Measurements from ENCODE around the gene LRRC73. TPM values are rescaled to one million over a fixed set of nuclear protein-coding genes. Genes with fewer than 3 reads are reported as not detected.
"Not testable (repeated sequence)": the region's sequence is repeated elsewhere in the genome, so short reads cannot be mapped to it uniquely, and the experiment has no call there.

Gene LRRC73
- under 1 TPM; 0.22 to 0.84 (median 0.46) TPM for total RNA-seq
- not detected for polyA plus RNA-seq
- not detected for total RNA-seq

GRCh38 chr6:43509984-43510826 is at the start of gene LRRC73:
LRRC73 (minus strand) TSS chr6:43510346; CDS start chr6:43509785, 561 bp downstream.
- peak within 1 kb of the TSS; percentile 37 for H3K4me3 ChIP-seq (ENCODE audit: low read length)
- peaks cover 10 to 14% of the 10 kb centered on the region in 2 donors for H3K4me1 ChIP-seq (ENCODE audit: control insufficient read depth in 2 of 2, insufficient read depth in 2 of 2, low read length in 2 of 2)
- Mint-ChIP-seq H3K9me3 (peaks cover 0 to 1% (median 0%) of the 10 kb centered on the region in 11 donors), H3K4me1 (peaks cover 21 to 52% (median 35%) of the 10 kb centered on the region in 7 donors), H3K4me3 (peak within 1 kb of the TSS; percentile 76 to 94 (median 84)), H3K27me3 (peaks cover 15 to 22% (median 19%) of the 10 kb centered on the region in 5 donors), H3K36me3 (peaks cover 0 to 31% (median 22%) of the 10 kb centered on the region in 5 donors), H3K27ac (peak within 1 kb of the TSS in 7 of 9 donors; percentile 1 to 76 (median 70))
- ATAC-seq: peak; percentile 82
- peaks cover 3 to 44% (median 19%) of the 10 kb centered on the region in 3 experiments for H3K36me3 ChIP-seq (ENCODE audit: control insufficient read depth in 2 of 3, insufficient read depth in 3 of 3, low read length in 3 of 3)
- peak; percentile 54 to 90 (median 68) for DNase-seq
- peak within 1 kb of the TSS; percentile 41 for H3K27ac ChIP-seq (ENCODE audit: low read depth, low read length)
- intact Hi-C loops (cut with micrococcal nuclease): loop anchor here (5.0 to 10.0 kb wide), 2 partner anchors 143 to 455 kb away; partner anchors contain the start of genes ZNF318 (in 2 of the 2), CUL7 (in 1 of the 2), KLC4 (in 1 of the 2) and MRPL2 (in 1 of the 2)
- ChIA-PET POLR2A (interaction anchor here (0.9 to 1.3 kb wide), 4 partner anchors 16 to 581 kb away, joined by 3 read pairs; partner anchors contain the start of genes CNPY3, TJAP1 and ZNF318), CTCF (no interaction called here)
- H3K27me3 ChIP-seq (ENCODE audit: control insufficient read depth in 2 of 2, insufficient read depth in 2 of 2, low read length in 2 of 2): peaks cover 0 to 9% of the 10 kb centered on the region in 2 donors
- H3K9me3 ChIP-seq (ENCODE audit: control insufficient read depth in 2 of 3, low read length in 3 of 3): no peaks in the 10 kb centered on the region

GRCh38 chr6:43559328-43559727 is 49.2 kb upstream of the LRRC73 start:
- Mint-ChIP-seq H3K27ac (no peak overlapping the region), H3K4me1 (peaks cover 0 to 1% (median 0%) of the 10 kb centered on the region in 7 donors), H3K4me3 (no peak overlapping the region), H3K36me3 (peaks cover 8 to 57% (median 25%) of the 10 kb centered on the region in 5 donors), H3K9me3 (no peaks in the 10 kb centered on the region), H3K27me3 (no peaks in the 10 kb centered on the region)
- no peak overlapping the region for H3K4me3 ChIP-seq (ENCODE audit: low read length)
- no peaks in the 10 kb centered on the region for H3K9me3 ChIP-seq (ENCODE audit: control insufficient read depth in 2 of 3, low read length in 3 of 3)
- no peaks in the 10 kb centered on the region for H3K27me3 ChIP-seq (ENCODE audit: control insufficient read depth in 2 of 2, insufficient read depth in 2 of 2, low read length in 2 of 2)
- no peaks in the 10 kb centered on the region for H3K4me1 ChIP-seq (ENCODE audit: control insufficient read depth in 2 of 2, insufficient read depth in 2 of 2, low read length in 2 of 2)
- H3K27ac ChIP-seq (ENCODE audit: low read depth, low read length): no peak overlapping the region
- no peak for DNase-seq
- ChIA-PET POLR2A (interaction anchor here (0.6 kb wide), 1 partner anchor 39 kb away, joined by 3 read pairs; no protein-coding TSS in a partner anchor), CTCF (no interaction called here)
- H3K36me3 ChIP-seq (ENCODE audit: control insufficient read depth in 2 of 3, insufficient read depth in 3 of 3, low read length in 3 of 3): peaks cover 22 to 91% (median 50%) of the 10 kb centered on the region in 3 experiments
- intact Hi-C loops (cut with micrococcal nuclease): no loop called here
- no peak for ATAC-seq

GRCh38 chr6:43557620-43558019 is 47.5 kb upstream of the LRRC73 start:
- ATAC-seq; POLR2A ChIA-PET; DNase-seq; H3K27ac ChIP-seq (ENCODE audit: low read depth, low read length); H3K27me3 ChIP-seq (ENCODE audit: control insufficient read depth in 2 of 2, insufficient read depth in 2 of 2, low read length in 2 of 2); H3K4me1 ChIP-seq (ENCODE audit: control insufficient read depth in 2 of 2, insufficient read depth in 2 of 2, low read length in 2 of 2); H3K9me3 ChIP-seq (ENCODE audit: control insufficient read depth in 2 of 3, low read length in 3 of 3); H3K27me3 Mint-ChIP-seq; H3K4me3 Mint-ChIP-seq; intact Hi-C loops (cut with micrococcal nuclease); H3K4me1 Mint-ChIP-seq; H3K9me3 Mint-ChIP-seq; H3K4me3 ChIP-seq (ENCODE audit: low read length): not testable (repeated sequence)
- Mint-ChIP-seq H3K36me3 (peaks cover 8 to 62% (median 34%) of the 10 kb centered on the region in 5 donors), H3K27ac (peak overlapping the region in 1 of 9 donors; percentile 51)
- CTCF ChIA-PET: interaction anchor here (0.7 kb wide), 1 partner anchor 11 kb away, joined by 4 read pairs; no protein-coding TSS in a partner anchor
- peaks cover 24 to 88% (median 43%) of the 10 kb centered on the region in 3 experiments for H3K36me3 ChIP-seq (ENCODE audit: control insufficient read depth in 2 of 3, insufficient read depth in 3 of 3, low read length in 3 of 3)

GRCh38 chr6:43547222-43547621 is 37.1 kb upstream of the LRRC73 start:
- Mint-ChIP-seq H3K4me3 (no peak overlapping the region), H3K9me3 (no peaks in the 10 kb centered on the region), H3K27ac (peak overlapping the region in 2 of 9 donors; percentile 36 to 42), H3K36me3 (peaks cover 16 to 61% (median 29%) of the 10 kb centered on the region in 5 donors), H3K4me1 (no peaks in the 10 kb centered on the region), H3K27me3 (no peaks in the 10 kb centered on the region)
- Histone ChIP-seq H3K4me1 (ENCODE audit: control insufficient read depth in 2 of 2, insufficient read depth in 2 of 2, low read length in 2 of 2) (no peaks in the 10 kb centered on the region), H3K9me3 (ENCODE audit: control insufficient read depth in 2 of 3, low read length in 3 of 3) (no peaks in the 10 kb centered on the region), H3K27me3 (ENCODE audit: control insufficient read depth in 2 of 2, insufficient read depth in 2 of 2, low read length in 2 of 2) (no peaks in the 10 kb centered on the region), H3K4me3 (ENCODE audit: low read length) (no peak overlapping the region), H3K36me3 (ENCODE audit: control insufficient read depth in 2 of 3, insufficient read depth in 3 of 3, low read length in 3 of 3) (peaks cover 11 to 92% (median 21%) of the 10 kb centered on the region in 3 experiments), H3K27ac (ENCODE audit: low read depth, low read length) (no peak overlapping the region)
- no peak for ATAC-seq
- ChIA-PET CTCF (interaction anchor here (0.7 kb wide), 1 partner anchor 16 kb away, joined by 3 read pairs; no protein-coding TSS in a partner anchor), POLR2A (no interaction called here)
- intact Hi-C loops (cut with micrococcal nuclease): no loop called here
- DNase-seq: no peak

- Mint-ChIP-seq H3K36me3 (peaks cover 9 to 58% (median 24%) of the 10 kb centered on the region in 5 donors), H3K4me3 (no peak overlapping the region), H3K4me1 (no peaks in the 10 kb centered on the region), H3K9me3 (no peaks in the 10 kb centered on the region), H3K27ac (no peak overlapping the region), H3K27me3 (no peaks in the 10 kb centered on the region)
- ChIA-PET POLR2A (no interaction called here), CTCF (interaction anchor here (0.6 kb wide), 1 partner anchor 194 kb away, joined by 3 read pairs; no protein-coding TSS in a partner anchor)
- H3K36me3 ChIP-seq (ENCODE audit: control insufficient read depth in 2 of 3, insufficient read depth in 3 of 3, low read length in 3 of 3): peaks cover 4 to 84% (median 18%) of the 10 kb centered on the region in 3 experiments
- DNase-seq (no peak), ATAC-seq (no peak)
- no peak overlapping the region for H3K27ac ChIP-seq (ENCODE audit: low read depth, low read length)
- no peaks in the 10 kb centered on the region for H3K9me3 ChIP-seq (ENCODE audit: control insufficient read depth in 2 of 3, low read length in 3 of 3)
- no peaks in the 10 kb centered on the region for H3K4me1 ChIP-seq (ENCODE audit: control insufficient read depth in 2 of 2, insufficient read depth in 2 of 2, low read length in 2 of 2)
- intact Hi-C loops (cut with micrococcal nuclease): no loop called here
- H3K4me3 ChIP-seq (ENCODE audit: low read length): no peak overlapping the region
- no peaks in the 10 kb centered on the region for H3K27me3 ChIP-seq (ENCODE audit: control insufficient read depth in 2 of 2, insufficient read depth in 2 of 2, low read length in 2 of 2)
Measured at GRCh38 chr6:43544461-43544860, 34.3 kb upstream of the LRRC73 start.

DNA sequence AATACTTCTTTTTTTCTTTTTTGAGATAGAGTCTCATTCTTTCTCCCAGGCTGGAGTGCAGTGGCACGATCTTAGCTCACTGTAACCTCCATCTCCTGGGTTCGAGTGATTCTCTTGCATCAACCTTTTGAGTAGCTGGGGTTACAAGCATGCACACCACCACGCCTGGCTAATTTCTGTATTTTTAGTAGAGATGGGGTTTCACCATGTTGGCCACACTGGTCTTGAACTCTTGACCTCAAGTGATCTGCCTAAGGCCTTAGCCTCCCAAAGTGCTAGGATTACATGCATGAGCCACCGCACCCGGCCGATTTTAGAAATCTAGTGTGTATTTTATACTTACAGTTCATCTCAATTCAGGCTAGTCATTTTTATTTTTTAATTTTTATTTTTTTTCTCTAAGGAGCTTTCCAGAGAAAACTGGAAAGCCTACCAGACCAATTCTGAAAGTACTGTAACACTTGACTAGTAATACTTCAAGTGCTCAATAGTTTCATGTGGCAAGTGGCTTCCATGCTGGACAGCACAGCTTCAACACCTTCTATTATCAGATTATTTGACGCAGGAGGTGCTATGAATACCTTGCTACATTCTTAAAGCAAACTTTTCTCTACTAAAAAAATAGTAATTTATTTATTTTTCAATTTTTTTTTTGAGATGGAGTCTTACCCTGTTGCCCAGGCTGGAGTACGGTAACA is 31.8 kb upstream of the LRRC73 start:
- Histone ChIP-seq H3K9me3 (ENCODE audit: control insufficient read depth in 2 of 3, low read length in 3 of 3) (no peaks in the 10 kb centered on the region), H3K4me1 (ENCODE audit: control insufficient read depth in 2 of 2, insufficient read depth in 2 of 2, low read length in 2 of 2) (no peaks in the 10 kb centered on the region), H3K27ac (ENCODE audit: low read depth, low read length) (no peak overlapping the region), H3K36me3 (ENCODE audit: control insufficient read depth in 2 of 3, insufficient read depth in 3 of 3, low read length in 3 of 3) (peaks cover 0 to 61% (median 21%) of the 10 kb centered on the region in 3 experiments), H3K27me3 (ENCODE audit: control insufficient read depth in 2 of 2, insufficient read depth in 2 of 2, low read length in 2 of 2) (no peaks in the 10 kb centered on the region), H3K4me3 (ENCODE audit: low read length) (no peak overlapping the region)
- Mint-ChIP-seq H3K36me3 (peaks cover 5 to 53% (median 23%) of the 10 kb centered on the region in 5 donors), H3K9me3 (no peaks in the 10 kb centered on the region), H3K27ac (peak overlapping the region in 3 of 9 donors; percentile 5 to 61 (median 18)), H3K4me3 (no peak overlapping the region), H3K4me1 (no peaks in the 10 kb centered on the region), H3K27me3 (no peaks in the 10 kb centered on the region)
- POLR2A ChIA-PET: no interaction called here
- ATAC-seq (no peak), DNase-seq (no peak)
- CTCF ChIA-PET: interaction anchor here (0.6 to 1.1 kb wide), 2 partner anchors 12 to 1308 kb away, joined by 3 to 4 read pairs; no protein-coding TSS in a partner anchor
- intact Hi-C loops (cut with micrococcal nuclease): no loop called here
